Left ventricle myocardium inferior (tissue), 1 donor: ENCODE measurements around the gene UBL4B. TPM values are rescaled to one million over a fixed set of nuclear protein-coding genes. Genes with fewer than 3 reads are reported as not detected.

Experiments used
- DNase-seq: peaks from one replicate; pipeline ENCODE4 v3.0.0-alpha.2; 2020
- H3K27ac ChIP-seq: fragments of 200-600 bp; replicated peaks from 2 replicates; pipeline ENCODE4 v1.8.0; 2021
- H3K27me3 ChIP-seq: fragments of 200-600 bp; 2 replicates; pipeline ENCODE4 v1.8.0; 2021; ENCODE audit warnings: low read depth
- H3K36me3 ChIP-seq: fragments of 200-600 bp; 2 replicates; pipeline ENCODE4 v1.8.0; 2021
- H3K4me1 ChIP-seq: fragments of 200-600 bp; 2 replicates; pipeline ENCODE4 v1.8.0; 2021
- H3K4me3 ChIP-seq: fragments of 200-600 bp; 2 replicates; pipeline ENCODE4 v1.8.0; 2021; ENCODE audit warnings: mild to moderate bottlenecking, moderate library complexity
- H3K9me3 ChIP-seq: fragments of 200-600 bp; replicated peaks from 2 replicates; pipeline ENCODE4 v1.8.0; 2021
- CTCF ChIP-seq: fragments of 200-600 bp; IDR thresholded peaks from 2 replicates; pipeline ENCODE4 v1.8.0; 2021; ENCODE audit warnings: antibody characterized with exemption, mild to moderate bottlenecking, borderline replicate concordance
- intact Hi-C: fragments of 100-400 bp; cut with micrococcal nuclease; formaldehyde crosslinking; loops from one replicate; pipeline ENCODE4 v1.11.0; 2022
- total RNA-seq: library from RNA; stranded (reverse); fragmentation: NEBNext Ultra II Directional; extraction: Animal tissue kit (Norgen Biotek cat#: 25700); gene quantifications from one replicate; pipeline ENCODE4 v1.2.1, GENCODE V29; 2021
- donor health status: DM: no; HTN: yes; CAD: no; lungs with severe emphysema.

Gene UBL4B
- total RNA-seq, 1 donor from 2014 or later: not detected

GRCh38 chr1:110159168-110159567 is 46.9 kb downstream of the UBL4B start:
- intact Hi-C loops: no loop called here
- Histone ChIP-seq H3K4me3 (no peak overlapping the region), H3K27ac (no peak overlapping the region), H3K4me1 (no peaks in the 10 kb centered on the region), H3K9me3 (no peaks in the 10 kb centered on the region), H3K36me3 (no peaks in the 10 kb centered on the region), H3K27me3 (peaks cover 70% of the 10 kb centered on the region)
- TF ChIP-seq CTCF: no peak
- DNase-seq: no peak

GRCh38 chr1:110160538-110161100 is 48.4 kb downstream of the UBL4B start:
- Histone ChIP-seq H3K27ac (no peak overlapping the region), H3K4me1 (no peaks in the 10 kb centered on the region), H3K36me3 (no peaks in the 10 kb centered on the region), H3K9me3 (no peaks in the 10 kb centered on the region), H3K27me3 (peaks cover 56% of the 10 kb centered on the region), H3K4me3 (no peak overlapping the region)
- intact Hi-C loops: no loop called here
- no peak for DNase-seq
- no peak for TF ChIP-seq CTCF

GRCh38 chr1:110161165-110161564 is 48.9 kb downstream of the UBL4B start:
- Histone ChIP-seq H3K36me3 (no peaks in the 10 kb centered on the region), H3K9me3 (no peaks in the 10 kb centered on the region), H3K4me1 (no peaks in the 10 kb centered on the region), H3K27me3 (peaks cover 50% of the 10 kb centered on the region), H3K27ac (no peak overlapping the region), H3K4me3 (no peak overlapping the region)
- no peak for TF ChIP-seq CTCF
- DNase-seq: no peak
- intact Hi-C loops: no loop called here

GRCh38 chr1:110161849-110162248 is 49.6 kb downstream of the UBL4B start:
- no peak overlapping the region for H3K27ac ChIP-seq
- intact Hi-C loops: no loop called here
- no peak overlapping the region for H3K4me3 ChIP-seq
- H3K9me3 ChIP-seq: no peaks in the 10 kb centered on the region
- H3K27me3 ChIP-seq: peaks cover 43% of the 10 kb centered on the region
- no peaks in the 10 kb centered on the region for H3K36me3 ChIP-seq
- no peaks in the 10 kb centered on the region for H3K4me1 ChIP-seq
- no peak for TF ChIP-seq CTCF
- no peak for DNase-seq

Other genes starting within 250 kb of the UBL4B start
- gene CSF1, start 201.6 kb upstream of the UBL4B start, total RNA-seq: 13.9 TPM
- 45.2 TPM for gene AHCYL1, start 127.7 kb upstream of the UBL4B start, total RNA-seq
- gene STRIP1, start 77.8 kb upstream of the UBL4B start, total RNA-seq: 18.1 TPM
- not detected for gene ALX3, start 41.8 kb upstream of the UBL4B start, total RNA-seq
- gene SLC6A17, start 38.1 kb downstream of the UBL4B start, total RNA-seq: not detected
- gene KCNC4, start 97.9 kb downstream of the UBL4B start, total RNA-seq: 6.1 TPM
- 12.6 TPM for gene RBM15, start 226.9 kb downstream of the UBL4B start, total RNA-seq